CD4-positive, alpha-beta memory T cell (primary cell): Measurements from ENCODE around the gene DUSP12. TPM values are rescaled to one million over a fixed set of nuclear protein-coding genes. Genes with fewer than 3 reads are reported as not detected.
"Not testable (repeated sequence)": the region's sequence is repeated elsewhere in the genome, so short reads cannot be mapped to it uniquely, and the experiment has no call there.

Source experiments
- CTCF ChIA-PET: fragments of 350-600 bp; sonication (Branson Sonifier 250); formaldehyde crosslinking; loops from one replicate; lab custom pipeline; 2021; ENCODE audit warnings: inconsistent platforms; ENCODE audit not compliant: partially characterized antibody; lab: Charles Lee
- POLR2A ChIA-PET: fragments of 350-600 bp; sonication (Branson Sonifier 250); formaldehyde crosslinking; loops from one replicate; lab custom pipeline; 2021; ENCODE audit not compliant: partially characterized antibody; lab: Charles Lee
- DNase-seq, 5 donors: peaks; one replicate each; pipeline versions ENCODE4 v3.0.0 to v3.0.0-alpha.2; 2020 to 2022; ENCODE audit warnings: mixed read lengths in 1 of 5
- H3K27ac ChIP-seq: one replicate; pipeline ENCODE4 v1.7.0; 2013; ENCODE audit warnings: low read depth, low read length
- H3K27me3 ChIP-seq: 2 replicates; pipeline ENCODE4 v1.7.0; 2013; ENCODE audit warnings: mild to moderate bottlenecking, low read length, moderate library complexity; ENCODE audit not compliant: insufficient read depth
- H3K36me3 ChIP-seq: 2 replicates; pipeline ENCODE4 v1.7.0; 2013; ENCODE audit warnings: mild to moderate bottlenecking, low read length, moderate library complexity; ENCODE audit not compliant: insufficient read depth
- H3K4me1 ChIP-seq: 2 replicates; pipeline ENCODE4 v1.7.0; 2013; ENCODE audit warnings: mild to moderate bottlenecking, low read length, moderate library complexity; ENCODE audit not compliant: insufficient read depth
- H3K4me3 ChIP-seq, 2 donors: one replicate each; pipeline ENCODE4 v1.7.0; 2013; ENCODE audit warnings: low read length in 2 of 2, mild to moderate bottlenecking in 1 of 2
- H3K9me3 ChIP-seq, 2 donors: one replicate each; pipeline ENCODE4 v1.7.0; 2013; ENCODE audit warnings: low read length in 2 of 2, control low read depth in 1 of 2; ENCODE audit not compliant: control insufficient read depth in 1 of 2
- H3K27ac Mint-ChIP-seq, 7 donors: one replicate each; pipeline ENCODE4 v1.8.0; 2020 to 2021; ENCODE audit warnings: mixed read lengths in 7 of 7, mild to moderate bottlenecking in 6 of 7, inconsistent platforms in 3 of 7, moderate library complexity in 3 of 7
- H3K27me3 Mint-ChIP-seq, 2 donors: one replicate each; pipeline ENCODE4 v1.8.0; 2020 to 2021; ENCODE audit warnings: mixed read lengths in 2 of 2
- H3K36me3 Mint-ChIP-seq, 2 donors: one replicate each; pipeline ENCODE4 v1.8.0; 2020 to 2021; ENCODE audit warnings: mixed read lengths in 2 of 2, inconsistent platforms in 1 of 2, mild to moderate bottlenecking in 1 of 2
- H3K4me1 Mint-ChIP-seq, 4 donors: one replicate each; pipeline ENCODE4 v1.8.0; 2020 to 2021; ENCODE audit warnings: mixed read lengths in 4 of 4, mild to moderate bottlenecking in 1 of 4
- H3K4me3 Mint-ChIP-seq, 8 donors: one replicate each; pipeline ENCODE4 v1.8.0; 2020 to 2021; ENCODE audit warnings: mixed read lengths in 8 of 8, mild to moderate bottlenecking in 7 of 8, moderate library complexity in 6 of 8, inconsistent platforms in 3 of 8
- H3K9me3 Mint-ChIP-seq, 8 donors: one replicate each; pipeline ENCODE4 v1.8.0; 2020 to 2021; ENCODE audit warnings: mixed read lengths in 8 of 8, mild to moderate bottlenecking in 5 of 8, inconsistent platforms in 3 of 8, moderate library complexity in 1 of 8
- intact Hi-C: fragments of 100-400 bp; cut with micrococcal nuclease; formaldehyde crosslinking; loops from one replicate; pipeline ENCODE4 v1.15.1; 2023
- polyA plus RNA-seq, 2 donors: library from polyadenylated mRNA; unstranded; fragments of 300-500 nt; fragmentation: Illumina TruSeq; gene quantifications; one replicate each; pipeline ENCODE4 v1.2.3, GENCODE V29; 2021
- total RNA-seq, 2 experiments: library from RNA; stranded (reverse); gene quantifications; one replicate each; pipeline ENCODE4 v1.2.3, GENCODE V29; 2021

Gene DUSP12
- total and polyA plus RNA-seq, 4 experiments from 2014 or later: 30.4 to 86.5 (median 42.7) TPM

- H3K27ac ChIP-seq, H3K4me3 ChIP-seq, CTCF ChIA-PET, H3K36me3 Mint-ChIP-seq, DNase-seq, H3K27me3 Mint-ChIP-seq, H3K36me3 ChIP-seq, H3K9me3 Mint-ChIP-seq, POLR2A ChIA-PET, H3K9me3 ChIP-seq, H3K27me3 ChIP-seq: not testable (repeated sequence)
- intact Hi-C loops: loop anchor here (5.0 to 10.0 kb wide), 2 partner anchors 253 to 375 kb away; partner anchors contain the start of gene OLFML2B
- peak overlapping the region in 3 of 7 donors; percentile 13 to 82 (median 58) for H3K27ac Mint-ChIP-seq
- H3K4me1 ChIP-seq: peaks cover 81% of the 10 kb centered on the region
- peaks cover 29 to 44% (median 38%) of the 10 kb centered on the region in 4 donors for H3K4me1 Mint-ChIP-seq
- peak overlapping the region in 1 of 8 donors; percentile 25 for H3K4me3 Mint-ChIP-seq
Observed at GRCh38 chr1:161769673-161770045, 20.1 kb downstream of the DUSP12 start.

- no peak for DNase-seq
- no peaks in the 10 kb centered on the region for H3K9me3 ChIP-seq
- no peak overlapping the region for H3K27ac ChIP-seq
- CTCF ChIA-PET: no interaction called here
- H3K27ac Mint-ChIP-seq: peak overlapping the region in 2 of 7 donors; percentile 82 to 83
- H3K9me3 Mint-ChIP-seq: no peaks in the 10 kb centered on the region
- H3K27me3 ChIP-seq: no peaks in the 10 kb centered on the region
- POLR2A ChIA-PET: no interaction called here
- peak overlapping the region in 2 of 8 donors; percentile 44 to 77 for H3K4me3 Mint-ChIP-seq
- intact Hi-C loops: no loop called here
- H3K4me1 Mint-ChIP-seq: peaks cover 29 to 41% (median 38%) of the 10 kb centered on the region in 4 donors
- no peak overlapping the region for H3K4me3 ChIP-seq
- H3K36me3 Mint-ChIP-seq: peaks cover 0 to 9% of the 10 kb centered on the region in 2 donors
- no peaks in the 10 kb centered on the region for H3K27me3 Mint-ChIP-seq
- H3K36me3 ChIP-seq: no peaks in the 10 kb centered on the region
- peaks cover 82% of the 10 kb centered on the region for H3K4me1 ChIP-seq
Observed at GRCh38 chr1:161770250-161770649, 20.7 kb downstream of the DUSP12 start.

- no peak for DNase-seq
- H3K27me3 Mint-ChIP-seq: no peaks in the 10 kb centered on the region
- no peak overlapping the region for H3K27ac ChIP-seq
Observed at GRCh38 chr1:161771161-161771560, 21.6 kb downstream of the DUSP12 start.

GRCh38 chr1:161771973-161772372 is 22.4 kb downstream of the DUSP12 start:
- Mint-ChIP-seq H3K27me3 (no peaks in the 10 kb centered on the region), H3K4me1 (peaks cover 24 to 33% (median 28%) of the 10 kb centered on the region in 4 donors), H3K4me3 (no peak overlapping the region), H3K27ac (no peak overlapping the region), H3K36me3 (no peaks in the 10 kb centered on the region), H3K9me3 (no peaks in the 10 kb centered on the region)
- Histone ChIP-seq H3K27ac (no peak overlapping the region), H3K9me3 (no peaks in the 10 kb centered on the region), H3K4me1 (peaks cover 82% of the 10 kb centered on the region), H3K36me3 (no peaks in the 10 kb centered on the region), H3K27me3 (no peaks in the 10 kb centered on the region), H3K4me3 (no peak overlapping the region)
- intact Hi-C loops: no loop called here
- ChIA-PET POLR2A (interaction anchor here (0.6 to 1.0 kb wide), 2 partner anchors 46 to 1491 kb away, joined by 3 read pairs; no protein-coding TSS in a partner anchor), CTCF (interaction anchor here (1.2 to 2.0 kb wide), 2 partner anchors 9 to 265 kb away, joined by 3 to 9 read pairs; no protein-coding TSS in a partner anchor)
- no peak for DNase-seq

More at GRCh38 chr1:161771161-161771560, 21.6 kb downstream of the DUSP12 start:
- Mint-ChIP-seq H3K27ac (no peak overlapping the region), H3K36me3 (peaks cover 0 to 8% of the 10 kb centered on the region in 2 donors), H3K4me3 (no peak overlapping the region), H3K9me3 (no peaks in the 10 kb centered on the region), H3K4me1 (peaks cover 29 to 39% (median 35%) of the 10 kb centered on the region in 4 donors)
- Histone ChIP-seq H3K4me1 (peaks cover 78% of the 10 kb centered on the region), H3K4me3 (no peak overlapping the region), H3K36me3 (no peaks in the 10 kb centered on the region), H3K27me3 (no peaks in the 10 kb centered on the region), H3K9me3 (no peaks in the 10 kb centered on the region)
- intact Hi-C loops: no loop called here
- CTCF ChIA-PET: no interaction called here
- POLR2A ChIA-PET: interaction anchor here (1.0 kb wide), 2 partner anchors 21 to 45 kb away, joined by 3 to 4 read pairs; partner anchors contain the start of gene DUSP12

GRCh38 chr1:161772397-161772796 is 22.8 kb downstream of the DUSP12 start:
- H3K27ac ChIP-seq: no peak overlapping the region
- Mint-ChIP-seq H3K9me3 (no peaks in the 10 kb centered on the region), H3K4me3 (no peak overlapping the region), H3K27me3 (no peaks in the 10 kb centered on the region), H3K4me1 (peaks cover 21 to 29% (median 24%) of the 10 kb centered on the region in 4 donors), H3K27ac (no peak overlapping the region), H3K36me3 (no peaks in the 10 kb centered on the region)
- CTCF ChIA-PET: interaction anchor here (1.2 to 2.0 kb wide), 2 partner anchors 9 to 265 kb away, joined by 3 to 9 read pairs; no protein-coding TSS in a partner anchor
- H3K36me3 ChIP-seq: no peaks in the 10 kb centered on the region
- no peak overlapping the region for H3K4me3 ChIP-seq
- intact Hi-C loops: no loop called here
- peaks cover 82% of the 10 kb centered on the region for H3K4me1 ChIP-seq
- no peaks in the 10 kb centered on the region for H3K27me3 ChIP-seq
- POLR2A ChIA-PET: interaction anchor here (0.6 to 1.0 kb wide), 2 partner anchors 46 to 1491 kb away, joined by 3 read pairs; no protein-coding TSS in a partner anchor
- DNase-seq: no peak
- H3K9me3 ChIP-seq: no peaks in the 10 kb centered on the region

- peaks cover 2 to 3% of the 10 kb centered on the region in 2 donors for H3K36me3 Mint-ChIP-seq
Observed at GRCh38 chr1:161773791-161774190, 24.2 kb downstream of the DUSP12 start.

GRCh38 chr1:161777261-161777660 is 27.7 kb downstream of the DUSP12 start:
- Mint-ChIP-seq H3K36me3 (peaks cover 17 to 22% of the 10 kb centered on the region in 2 donors), H3K9me3 (no peaks in the 10 kb centered on the region), H3K27me3 (no peaks in the 10 kb centered on the region), H3K27ac (no peak overlapping the region), H3K4me1 (peaks cover 5 to 14% (median 8%) of the 10 kb centered on the region in 4 donors), H3K4me3 (no peak overlapping the region)
- CTCF ChIA-PET: interaction anchor here (0.7 kb wide), 1 partner anchor 14 kb away, joined by 3 read pairs; no protein-coding TSS in a partner anchor
- H3K4me3 ChIP-seq: no peak overlapping the region
- intact Hi-C loops: no loop called here
- H3K27me3 ChIP-seq: no peaks in the 10 kb centered on the region
- DNase-seq: no peak
- POLR2A ChIA-PET: no interaction called here
- H3K4me1 ChIP-seq: peaks cover 45% of the 10 kb centered on the region
- H3K9me3 ChIP-seq: no peaks in the 10 kb centered on the region
- H3K27ac ChIP-seq: no peak overlapping the region
- no peaks in the 10 kb centered on the region for H3K36me3 ChIP-seq

More at GRCh38 chr1:161773791-161774190, 24.2 kb downstream of the DUSP12 start:
- intact Hi-C loops: no loop called here
- ChIA-PET POLR2A (no interaction called here), CTCF (no interaction called here)
- Histone ChIP-seq H3K27me3 (no peaks in the 10 kb centered on the region), H3K4me1 (peaks cover 72% of the 10 kb centered on the region), H3K9me3 (no peaks in the 10 kb centered on the region), H3K4me3 (no peak overlapping the region), H3K36me3 (no peaks in the 10 kb centered on the region), H3K27ac (no peak overlapping the region)
- Mint-ChIP-seq H3K4me3 (peak overlapping the region in 5 of 8 donors; percentile 20 to 61 (median 53)), H3K9me3 (no peaks in the 10 kb centered on the region), H3K27ac (peak overlapping the region in 3 of 7 donors; percentile 7 to 37 (median 15)), H3K4me1 (peaks cover 15 to 25% (median 18%) of the 10 kb centered on the region in 4 donors), H3K27me3 (no peaks in the 10 kb centered on the region)
- DNase-seq: no peak
